NCI-H1092 treated with DMSO at 0.1 percent for 48 hours (cell line): ENCODE measurements around the gene ZBTB20.

Experiments used
- DNase-seq: peaks from one replicate; lab custom pipeline; 2025; lab: John Stamatoyannopoulos, UW

Gene ZBTB20

GRCh38 chr3:114478801-114479200 is 668.3 kb downstream of the ZBTB20 start:
- DNase-seq: no peak

GRCh38 chr3:114476511-114476910 is 670.6 kb downstream of the ZBTB20 start:
- no peak for DNase-seq

GRCh38 chr3:114471478-114471877 is 675.6 kb downstream of the ZBTB20 start:
- DNase-seq: no peak

GRCh38 chr3:114469070-114469469 is 678.0 kb downstream of the ZBTB20 start:
- no peak for DNase-seq

- no peak for DNase-seq
These were observed 680.3 kb downstream of the ZBTB20 start for GRCh38 chr3:114466816-114467215.

GRCh38 chr3:114466251-114466650 is 680.8 kb downstream of the ZBTB20 start:
- no peak for DNase-seq

- no peak for DNase-seq
These were observed 682.5 kb downstream of the ZBTB20 start for GRCh38 chr3:114464548-114464947.

GRCh38 chr3:114462750-114463149 is 684.3 kb downstream of the ZBTB20 start:
- no peak for DNase-seq

- no peak for DNase-seq
These were observed 686.6 kb downstream of the ZBTB20 start for GRCh38 chr3:114460459-114460858.

GRCh38 chr3:114456742-114457141 is 690.3 kb downstream of the ZBTB20 start:
- peak; percentile 52 for DNase-seq

- peak; percentile 80 for DNase-seq
These were observed 691.7 kb downstream of the ZBTB20 start for GRCh38 chr3:114455432-114455831.

GRCh38 chr3:114454551-114455251 is 692.4 kb downstream of the ZBTB20 start:
- peak; percentile 96 for DNase-seq

GRCh38 chr3:114453361-114453780 is 693.7 kb downstream of the ZBTB20 start:
- DNase-seq: no peak

- no peak for DNase-seq
These were observed 694.2 kb downstream of the ZBTB20 start for GRCh38 chr3:114452937-114453336.

- peak; percentile 69 for DNase-seq
These were observed 694.8 kb downstream of the ZBTB20 start for GRCh38 chr3:114452256-114452655.

- peak; percentile 86 for DNase-seq
These were observed 695.5 kb downstream of the ZBTB20 start for GRCh38 chr3:114451561-114452018.

GRCh38 chr3:114451051-114451451 is 696.0 kb downstream of the ZBTB20 start:
- peak; percentile 76 for DNase-seq

- peak; percentile 70 for DNase-seq
These were observed 697.0 kb downstream of the ZBTB20 start for GRCh38 chr3:114450008-114450596.

GRCh38 chr3:114449271-114450007 is 697.6 kb downstream of the ZBTB20 start:
- peak; percentile 70 for DNase-seq

- DNase-seq: no peak
These were observed 699.1 kb downstream of the ZBTB20 start for GRCh38 chr3:114447950-114448479.

GRCh38 chr3:114447545-114447944 is 699.5 kb downstream of the ZBTB20 start:
- DNase-seq: peak; percentile 48

GRCh38 chr3:114446600-114446999 is 700.5 kb downstream of the ZBTB20 start:
- peak; percentile 54 for DNase-seq

GRCh38 chr3:114445233-114445632 is 701.9 kb downstream of the ZBTB20 start:
- DNase-seq: no peak
